H9 (cell line): ENCODE results near the gene CDH13. TPM values are rescaled to one million over a fixed set of nuclear protein-coding genes. Genes with fewer than 3 reads are reported as not detected.

Source experiments
- DNase-seq: peaks from one replicate; pipeline ENCODE4 v3.0.0-alpha.2; 2017
- H2AFZ ChIP-seq: one replicate; pipeline ENCODE4 v1.6.1; 2013; ENCODE audit warnings: mild to moderate bottlenecking, low read length, control low read depth, moderate library complexity
- H2AK5ac ChIP-seq: 2 replicates; pipeline ENCODE4 v1.6.1; 2013; ENCODE audit warnings: low read length, control low read depth, mixed read lengths; ENCODE audit not compliant: insufficient read length
- H2BK120ac ChIP-seq: one replicate; pipeline ENCODE4 v1.6.1; 2013; ENCODE audit warnings: low read depth, mild to moderate bottlenecking, low read length, control low read depth, inconsistent platforms; ENCODE audit not compliant: poor library complexity, severe bottlenecking
- H2BK12ac ChIP-seq: 2 replicates; pipeline ENCODE4 v1.6.1; 2013; ENCODE audit warnings: low read length, control low read depth, mixed read lengths, low read depth; ENCODE audit not compliant: insufficient read length
- H2BK15ac ChIP-seq: 2 replicates; pipeline ENCODE4 v1.6.1; 2013; ENCODE audit warnings: low read depth, low read length, control low read depth
- H2BK20ac ChIP-seq: one replicate; pipeline ENCODE4 v1.6.1; 2013; ENCODE audit warnings: low read depth, mild to moderate bottlenecking, low read length, control low read depth, inconsistent platforms; ENCODE audit not compliant: poor library complexity, severe bottlenecking
- H2BK5ac ChIP-seq: 2 replicates; pipeline ENCODE4 v1.6.1; 2013; ENCODE audit warnings: low read length, control low read depth, mixed read lengths; ENCODE audit not compliant: insufficient read length
- H3K14ac ChIP-seq: 2 replicates; pipeline ENCODE4 v1.6.1; 2013; ENCODE audit warnings: low read length, control low read depth; ENCODE audit not compliant: insufficient read depth
- H3K18ac ChIP-seq: 2 replicates; pipeline ENCODE4 v1.6.1; 2013; ENCODE audit warnings: low read depth, mild to moderate bottlenecking, mixed read lengths, low read length, control low read depth; ENCODE audit not compliant: insufficient read length
- H3K23ac ChIP-seq: 2 replicates; pipeline ENCODE4 v1.6.1; 2013; ENCODE audit warnings: low read length, control low read depth, mixed read lengths, low read depth; ENCODE audit not compliant: insufficient read length
- H3K23me2 ChIP-seq: 2 replicates; pipeline ENCODE4 v1.6.1; 2013; ENCODE audit warnings: low read depth, mild to moderate bottlenecking, mixed read lengths, low read length, control low read depth; ENCODE audit not compliant: insufficient read length, poor library complexity, severe bottlenecking
- H3K27ac ChIP-seq: 2 replicates; pipeline ENCODE4 v1.5.1; 2013; ENCODE audit warnings: low read length, control low read depth, mixed read lengths, low read depth; ENCODE audit not compliant: insufficient read length
- H3K27me3 ChIP-seq: 2 replicates; pipeline ENCODE4 v1.6.1; 2013; ENCODE audit warnings: low read length, control low read depth, inconsistent platforms; ENCODE audit not compliant: insufficient read depth
- H3K4ac ChIP-seq: 2 replicates; pipeline ENCODE4 v1.6.1; 2013; ENCODE audit warnings: low read depth, mild to moderate bottlenecking, control low read depth, inconsistent platforms, low read length, moderate library complexity
- H3K4me1 ChIP-seq: 2 replicates; pipeline ENCODE4 v1.6.1; 2013; ENCODE audit warnings: low read length, control low read depth, inconsistent platforms; ENCODE audit not compliant: insufficient read depth
- H3K4me2 ChIP-seq: 2 replicates; pipeline ENCODE4 v1.6.1; 2013; ENCODE audit warnings: low read length, control low read depth, mixed read lengths; ENCODE audit not compliant: insufficient read length, insufficient read depth
- H3K56ac ChIP-seq: 2 replicates; pipeline ENCODE4 v1.6.1; 2013; ENCODE audit warnings: low read depth, mild to moderate bottlenecking, mixed read lengths, low read length, control low read depth; ENCODE audit not compliant: insufficient read length
- H3K79me1 ChIP-seq: 2 replicates; pipeline ENCODE4 v1.6.1; 2013; ENCODE audit warnings: low read depth, mild to moderate bottlenecking, moderate library complexity, low read length, control low read depth, inconsistent platforms; ENCODE audit not compliant: insufficient read depth, poor library complexity, severe bottlenecking
- H3K79me2 ChIP-seq: 2 replicates; pipeline ENCODE4 v1.6.1; 2013; ENCODE audit warnings: low read length, control low read depth, inconsistent platforms; ENCODE audit not compliant: insufficient read depth
- H3K9ac ChIP-seq: 2 replicates; pipeline ENCODE4 v1.6.1; 2013; ENCODE audit warnings: low read length, control low read depth, mixed read lengths; ENCODE audit not compliant: insufficient read length; ENCODE audit errors: extremely low read depth
- H3K9me3 ChIP-seq: one replicate; pipeline ENCODE4 v1.6.1; 2013; ENCODE audit warnings: low read depth, low read length, inconsistent platforms; ENCODE audit not compliant: control insufficient read depth
- H3T11ph ChIP-seq: one replicate; pipeline ENCODE4 v1.6.1; 2013; ENCODE audit warnings: mild to moderate bottlenecking, low read length, control low read depth, inconsistent platforms
- H4K20me1 ChIP-seq: one replicate; pipeline ENCODE4 v1.6.1; 2013; ENCODE audit not compliant: control insufficient read depth, insufficient read length, insufficient read depth
- H4K5ac ChIP-seq: 2 replicates; pipeline ENCODE4 v1.6.1; 2013; ENCODE audit warnings: low read depth, mild to moderate bottlenecking, mixed read lengths, low read length, control low read depth; ENCODE audit not compliant: insufficient read length
- H4K8ac ChIP-seq: replicated peaks from 2 replicates; pipeline ENCODE4 v1.6.1; 2013; ENCODE audit warnings: low read length, control low read depth, mixed read lengths, low read depth; ENCODE audit not compliant: insufficient read length
- H4K91ac ChIP-seq: 2 replicates; pipeline ENCODE4 v1.6.1; 2013; ENCODE audit warnings: low read depth, mild to moderate bottlenecking, moderate library complexity, mixed read lengths, low read length, control low read depth; ENCODE audit not compliant: insufficient read length
- H3K27ac Mint-ChIP-seq, 3 experiments: 2 replicates in 2 of 3; 3 replicates in 1 of 3; pipeline ENCODE4 v1.8.0; 2020 to 2021; ENCODE audit warnings: mixed read lengths in 3 of 3, mild to moderate bottlenecking in 1 of 3, moderate library complexity in 1 of 3
- H3K27me3 Mint-ChIP-seq: 2 replicates; pipeline ENCODE4 v1.8.0; 2021; ENCODE audit warnings: low read depth, mild to moderate bottlenecking, moderate library complexity, mixed read lengths
- H3K36me3 Mint-ChIP-seq, 3 experiments: 2 replicates in 2 of 3; 3 replicates in 1 of 3; pipeline ENCODE4 v1.8.0; 2020 to 2021; ENCODE audit warnings: low read depth in 3 of 3, mixed read lengths in 3 of 3; ENCODE audit not compliant: insufficient read depth in 1 of 3
- H3K4me1 Mint-ChIP-seq, 2 experiments: 2 replicates each; pipeline ENCODE4 v1.8.0; 2020; ENCODE audit warnings: mixed read lengths in 2 of 2
- H3K4me3 Mint-ChIP-seq, 2 experiments: 2 replicates in 1 of 2; 3 replicates in 1 of 2; pipeline ENCODE4 v1.8.0; 2020 to 2021; ENCODE audit warnings: mild to moderate bottlenecking in 2 of 2, mixed read lengths in 2 of 2, moderate library complexity in 1 of 2
- H3K9me3 Mint-ChIP-seq, 2 experiments: 2 replicates in 1 of 2; 3 replicates in 1 of 2; pipeline ENCODE4 v1.8.0; 2020; ENCODE audit warnings: mild to moderate bottlenecking in 2 of 2, mixed read lengths in 2 of 2, moderate library complexity in 1 of 2
- WGBS: extraction: QIAGEN DNeasy Blood & Tissue Kit; methylation state at CpG from one replicate; pipeline ENCODE4 v1.1.7; 2013; ENCODE audit warnings: missing lambda C conversion rate, low lambda C conversion rate, mixed read lengths; ENCODE audit not compliant: insufficient read length; ENCODE audit errors: extremely low coverage; 5-methylcytosine and 5-hydroxymethylcytosine counted together
- total RNA-seq: library from RNA; stranded (reverse); gene quantifications from 2 replicates; pipeline ENCODE4 v1.2.1, GENCODE V29; 2021
- TF ChIP-seq, protein P1 (sequence below): fragments of 200-600 bp; sonication (generic); conservative IDR thresholded peaks from 3 replicates; pipeline ENCODE4 v1.8.0; 2021; ENCODE audit warnings: antibody characterized with exemption, mild to moderate bottlenecking

CDH13 gene
- total RNA-seq, 1 experiment from 2014 or later, result 1.5 TPM

GRCh38 chr16:82808036-82808435, 181.3 kb downstream of the CDH13 start:
- no peak overlapping the region for H3K14ac ChIP-seq
- H2BK20ac ChIP-seq, result no peak overlapping the region
- H2BK5ac ChIP-seq, result no peak overlapping the region
- H2AFZ ChIP-seq, result no peak overlapping the region
- no peak overlapping the region for H3K27ac Mint-ChIP-seq
- H3K56ac ChIP-seq, result no peak overlapping the region
- H3K4me3 Mint-ChIP-seq, result no peak overlapping the region
- H3K27me3 Mint-ChIP-seq, result peaks cover 13% of the 10 kb centered on the region
- no peak overlapping the region for H4K91ac ChIP-seq
- no peak overlapping the region for H2BK15ac ChIP-seq
- no peaks in the 10 kb centered on the region for H3K79me1 ChIP-seq
- H3K23ac ChIP-seq, result no peak overlapping the region
- H3K4me1 ChIP-seq, result no peaks in the 10 kb centered on the region
- H3K18ac ChIP-seq, result no peak overlapping the region
- WGBS, result no CpG with 5 or more reads among the region's 1 CpG
- H3K23me2 ChIP-seq, result no peaks in the 10 kb centered on the region
- TF ChIP-seq, protein P1, sequence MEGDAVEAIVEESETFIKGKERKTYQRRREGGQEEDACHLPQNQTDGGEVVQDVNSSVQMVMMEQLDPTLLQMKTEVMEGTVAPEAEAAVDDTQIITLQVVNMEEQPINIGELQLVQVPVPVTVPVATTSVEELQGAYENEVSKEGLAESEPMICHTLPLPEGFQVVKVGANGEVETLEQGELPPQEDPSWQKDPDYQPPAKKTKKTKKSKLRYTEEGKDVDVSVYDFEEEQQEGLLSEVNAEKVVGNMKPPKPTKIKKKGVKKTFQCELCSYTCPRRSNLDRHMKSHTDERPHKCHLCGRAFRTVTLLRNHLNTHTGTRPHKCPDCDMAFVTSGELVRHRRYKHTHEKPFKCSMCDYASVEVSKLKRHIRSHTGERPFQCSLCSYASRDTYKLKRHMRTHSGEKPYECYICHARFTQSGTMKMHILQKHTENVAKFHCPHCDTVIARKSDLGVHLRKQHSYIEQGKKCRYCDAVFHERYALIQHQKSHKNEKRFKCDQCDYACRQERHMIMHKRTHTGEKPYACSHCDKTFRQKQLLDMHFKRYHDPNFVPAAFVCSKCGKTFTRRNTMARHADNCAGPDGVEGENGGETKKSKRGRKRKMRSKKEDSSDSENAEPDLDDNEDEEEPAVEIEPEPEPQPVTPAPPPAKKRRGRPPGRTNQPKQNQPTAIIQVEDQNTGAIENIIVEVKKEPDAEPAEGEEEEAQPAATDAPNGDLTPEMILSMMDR, result no peak
- H3K9ac ChIP-seq, result no peak overlapping the region
- no peak for DNase-seq
- no peak overlapping the region for H2AK5ac ChIP-seq
- no peaks in the 10 kb centered on the region for H3K79me2 ChIP-seq
- no peak overlapping the region for H3K27ac ChIP-seq
- no peak overlapping the region for H4K8ac ChIP-seq
- no peaks in the 10 kb centered on the region for H3K9me3 ChIP-seq
- H3K4ac ChIP-seq, result no peak overlapping the region
- no peak overlapping the region for H2BK12ac ChIP-seq
- no peaks in the 10 kb centered on the region for H3K36me3 Mint-ChIP-seq
- H3K4me1 Mint-ChIP-seq, result peaks cover 0 to 7% of the 10 kb centered on the region in 2 experiments; a peak in 1 of 4 replicates
- H4K20me1 ChIP-seq, result no peaks in the 10 kb centered on the region
- H3K4me2 ChIP-seq, result no peak overlapping the region
- H3T11ph ChIP-seq, result no peak overlapping the region
- no peak overlapping the region for H2BK120ac ChIP-seq
- H4K5ac ChIP-seq, result no peak overlapping the region
- H3K9me3 Mint-ChIP-seq, result no peaks in the 10 kb centered on the region
- no peaks in the 10 kb centered on the region for H3K27me3 ChIP-seq
